HL-60/S4 (cell line): Measurements from ENCODE around the gene MAD2L1.

Source experiments
- in situ Hi-C: fragments of 300-500 bp; cut with MboI; formaldehyde crosslinking; loops from 2 replicates; pipeline ENCODE4 v1.14.3; 2022; ENCODE audit warnings: low sequenced_read_pairs

MAD2L1 gene

DNA sequence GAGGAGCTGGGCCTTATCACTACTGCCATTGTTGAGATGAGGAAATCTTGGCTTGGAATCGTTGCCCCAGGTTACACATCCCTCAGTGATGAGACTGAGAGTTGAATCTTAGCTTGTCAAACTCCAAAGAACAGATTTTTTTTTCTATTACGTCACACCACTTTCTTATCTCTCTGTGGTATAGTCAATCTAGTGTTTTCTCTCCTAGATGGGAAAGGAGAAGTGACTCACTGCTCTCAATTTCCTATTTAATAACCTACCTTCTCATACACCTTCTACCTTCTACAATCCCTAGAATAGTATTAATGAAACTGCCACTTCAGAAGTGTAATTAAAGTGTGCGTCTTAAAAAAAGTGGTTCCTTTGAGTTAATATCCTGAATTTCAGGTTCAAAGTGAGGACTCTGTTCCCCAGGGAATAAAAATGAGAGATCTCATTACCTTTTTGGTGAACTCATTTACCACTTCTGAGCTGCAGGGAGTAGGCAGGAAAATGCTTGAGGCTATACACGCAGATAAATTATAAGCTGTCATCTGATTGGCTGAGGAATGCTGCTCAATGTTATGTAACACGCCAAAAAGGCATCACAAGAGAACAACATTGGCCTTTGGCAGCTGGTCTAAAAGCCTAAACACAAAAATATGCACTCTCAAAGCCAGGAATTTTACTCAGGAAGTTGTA, 59.3 kb downstream of the MAD2L1 start:
- in situ Hi-C loops, result no loop called here
